HEK293 (cell line): Measurements from ENCODE around the gene CCT6B.
"Not testable (repeated sequence)": the region's sequence is repeated elsewhere in the genome, so short reads cannot be mapped to it uniquely, and the experiment has no call there.

ENCODE experiments used
- CTCF ChIA-PET: fragments of 350-600 bp; formaldehyde crosslinking; extraction: SDS; loops from one replicate; lab custom pipeline; 2021; ENCODE audit warnings: antibody characterized with exemption; lab: Yijun Ruan, JAX
- POLR2A ChIA-PET: fragments of 300-600 bp; formaldehyde crosslinking; extraction: SDS; loops from one replicate; lab custom pipeline; 2020; ENCODE audit warnings: antibody characterized with exemption, inconsistent platforms; lab: Yijun Ruan, JAX
- H3K27ac ChIP-seq: fragments of 200-500 bp; sonication (Bioruptor generic); 2 replicates; pipeline ENCODE4 v1.5.1; 2014; ENCODE audit warnings: low read depth, low read length, control low read depth, inconsistent platforms; ENCODE audit errors: extremely low read depth
- H3K36me3 ChIP-seq, 2 experiments: fragments of 200-500 bp in 1 of 2; sonication (Bioruptor generic) in 1 of 2; 1 replicate in 1 of 2; 2 replicates in 1 of 2; pipeline ENCODE4 v1.5.1; 2014 to 2017; ENCODE audit warnings: inconsistent platforms in 2 of 2, low read length in 2 of 2; ENCODE audit not compliant: control insufficient read depth in 2 of 2, insufficient read depth in 1 of 2
- H3K4me1 ChIP-seq: fragments of 200-500 bp; sonication (Bioruptor generic); 2 replicates; pipeline ENCODE4 v1.5.1; 2014; ENCODE audit warnings: mild to moderate bottlenecking, low read length, inconsistent platforms; ENCODE audit not compliant: control insufficient read depth, insufficient read depth
- H3K4me3 ChIP-seq: 2 replicates; pipeline ENCODE4 v1.5.1; 2011; ENCODE audit warnings: low read depth, mild to moderate bottlenecking, control low read depth, low read length, moderate library complexity
- H3K9me3 ChIP-seq: fragments of 200-500 bp; sonication (Bioruptor generic); 2 replicates; pipeline ENCODE4 v1.5.1; 2014; ENCODE audit warnings: low read depth, low read length, inconsistent platforms; ENCODE audit not compliant: control insufficient read depth, insufficient read depth
- FEZF1 ChIP-seq: fragments of 450-650 bp; formaldehyde crosslinking; IDR thresholded peaks from 2 replicates; pipeline ENCODE4 v1.5.1; 2016; ENCODE audit warnings: missing biosample characterization, missing genetic modification characterization
- MZF1 ChIP-seq: fragments of 450-650 bp; formaldehyde crosslinking; IDR thresholded peaks from 2 replicates; pipeline ENCODE4 v1.5.1; 2017; ENCODE audit warnings: missing biosample characterization, missing genetic modification characterization, borderline replicate concordance
- REPIN1 ChIP-seq: fragments of 450-650 bp; formaldehyde crosslinking; IDR thresholded peaks from 2 replicates; pipeline ENCODE4 v1.5.1; 2017; ENCODE audit warnings: missing biosample characterization, missing genetic modification characterization, low read depth
- SP7 ChIP-seq: fragments of 450-650 bp; formaldehyde crosslinking; IDR thresholded peaks from 2 replicates; pipeline ENCODE4 v1.5.1; 2016; ENCODE audit warnings: missing biosample characterization, missing genetic modification characterization
- ZNF10 ChIP-seq: fragments of 450-650 bp; formaldehyde crosslinking; IDR thresholded peaks from 2 replicates; pipeline ENCODE4 v1.5.1; 2017; ENCODE audit warnings: missing biosample characterization, missing genetic modification characterization
- ZNF138 ChIP-seq: fragments of 450-650 bp; formaldehyde crosslinking; IDR thresholded peaks from 2 replicates; pipeline ENCODE4 v1.5.1; 2016; ENCODE audit warnings: missing biosample characterization, missing genetic modification characterization, borderline replicate concordance
- ZNF175 ChIP-seq: fragments of 450-650 bp; formaldehyde crosslinking; IDR thresholded peaks from 2 replicates; pipeline ENCODE4 v1.5.1; 2016; ENCODE audit warnings: missing biosample characterization, missing genetic modification characterization
- ZNF184 ChIP-seq: fragments of 450-650 bp; IDR thresholded peaks from 2 replicates; pipeline ENCODE4 v1.5.1; 2018; ENCODE audit warnings: missing biosample characterization, mild to moderate bottlenecking, missing genetic modification characterization
- ZNF221 ChIP-seq: fragments of 450-650 bp; formaldehyde crosslinking; IDR thresholded peaks from 2 replicates; pipeline ENCODE4 v1.5.1; 2017; ENCODE audit warnings: missing biosample characterization, missing genetic modification characterization, borderline replicate concordance
- ZNF23 ChIP-seq: fragments of 450-650 bp; formaldehyde crosslinking; IDR thresholded peaks from 2 replicates; pipeline ENCODE4 v1.5.1; 2016; ENCODE audit warnings: missing biosample characterization, missing genetic modification characterization, borderline replicate concordance
- ZNF335 ChIP-seq: fragments of 450-650 bp; formaldehyde crosslinking; conservative IDR thresholded peaks from 2 replicates; pipeline ENCODE4 v1.5.1; 2016; ENCODE audit warnings: missing biosample characterization, missing genetic modification characterization
- ZNF341 ChIP-seq: fragments of 450-650 bp; formaldehyde crosslinking; IDR thresholded peaks from 2 replicates; pipeline ENCODE4; 2016; ENCODE audit warnings: low read depth, missing biosample characterization, missing genetic modification characterization
- ZNF426 ChIP-seq: fragments of 450-650 bp; formaldehyde crosslinking; IDR thresholded peaks from 2 replicates; pipeline ENCODE4 v1.5.1; 2017; ENCODE audit warnings: missing biosample characterization, missing genetic modification characterization, mild to moderate bottlenecking, inconsistent platforms, moderate library complexity
- ZNF501 ChIP-seq: fragments of 450-650 bp; formaldehyde crosslinking; IDR thresholded peaks from 2 replicates; pipeline ENCODE4 v1.5.1; 2016; ENCODE audit warnings: missing biosample characterization, missing genetic modification characterization
- ZNF514 ChIP-seq: fragments of 450-650 bp; formaldehyde crosslinking; IDR thresholded peaks from 2 replicates; pipeline ENCODE4 v1.5.1; 2016; ENCODE audit warnings: missing biosample characterization, missing genetic modification characterization
- ZNF555 ChIP-seq: fragments of 450-650 bp; formaldehyde crosslinking; conservative IDR thresholded peaks from 2 replicates; pipeline ENCODE4 v1.5.1; 2017; ENCODE audit warnings: missing biosample characterization, mild to moderate bottlenecking, missing genetic modification characterization, inconsistent platforms
- ZNF610 ChIP-seq: fragments of 450-650 bp; formaldehyde crosslinking; IDR thresholded peaks from 2 replicates; pipeline ENCODE4 v1.5.1; 2016; ENCODE audit warnings: missing biosample characterization, missing genetic modification characterization, borderline replicate concordance
- ZNF623 ChIP-seq: fragments of 450-650 bp; formaldehyde crosslinking; IDR thresholded peaks from 2 replicates; pipeline ENCODE4 v1.5.1; 2016; ENCODE audit warnings: missing biosample characterization, missing genetic modification characterization
- ZNF645 ChIP-seq: fragments of 450-650 bp; formaldehyde crosslinking; IDR thresholded peaks from 2 replicates; pipeline ENCODE4; 2016; ENCODE audit warnings: missing biosample characterization, missing genetic modification characterization
- ZNF654 ChIP-seq: fragments of 450-650 bp; formaldehyde crosslinking; IDR thresholded peaks from 2 replicates; pipeline ENCODE4 v1.5.1; 2016; ENCODE audit warnings: low read depth, missing biosample characterization, missing genetic modification characterization
- ZNF658 ChIP-seq: fragments of 450-650 bp; formaldehyde crosslinking; IDR thresholded peaks from 2 replicates; pipeline ENCODE4; 2016; ENCODE audit warnings: missing biosample characterization, missing genetic modification characterization
- ZNF785 ChIP-seq: fragments of 450-650 bp; formaldehyde crosslinking; IDR thresholded peaks from 2 replicates; pipeline ENCODE4 v1.5.1; 2016; ENCODE audit warnings: missing biosample characterization, missing genetic modification characterization
- TF ChIP-seq, protein P1 (sequence below): fragments of 450-650 bp; formaldehyde crosslinking; conservative IDR thresholded peaks from 2 replicates; pipeline ENCODE4 v1.5.1; 2016; ENCODE audit warnings: low read depth, missing biosample characterization, missing genetic modification characterization

CCT6B gene

GRCh38 chr17:35001549-35001948 is 40.3 kb upstream of the CCT6B start:
- POLR2A ChIA-PET: no interaction called here
- Histone ChIP-seq H3K27ac (no peak overlapping the region), H3K9me3 (no peaks in the 10 kb centered on the region), H3K4me1 (no peaks in the 10 kb centered on the region), H3K4me3 (no peak overlapping the region), H3K36me3 (peaks cover 23 to 96% of the 10 kb centered on the region in 2 experiments)
- TF ChIP-seq ZNF501 (tag by site-specific recombination) (no peak), ZNF623 (no peak), REPIN1 (tag by site-specific recombination) (no peak), ZNF610 (no peak), ZNF10 (tag by site-specific recombination) (no peak), ZNF645 (tag by site-specific recombination) (no peak), ZNF221 (tag by site-specific recombination) (no peak), ZNF138 (tag by site-specific recombination) (no peak), ZNF785 (tag by site-specific recombination) (no peak), ZNF514 (tag by site-specific recombination) (no peak)
- CTCF ChIA-PET: interaction anchor here (1.2 to 1.3 kb wide), 2 partner anchors 13 to 117 kb away, joined by 3 to 5 read pairs; no protein-coding TSS in a partner anchor

DNA sequence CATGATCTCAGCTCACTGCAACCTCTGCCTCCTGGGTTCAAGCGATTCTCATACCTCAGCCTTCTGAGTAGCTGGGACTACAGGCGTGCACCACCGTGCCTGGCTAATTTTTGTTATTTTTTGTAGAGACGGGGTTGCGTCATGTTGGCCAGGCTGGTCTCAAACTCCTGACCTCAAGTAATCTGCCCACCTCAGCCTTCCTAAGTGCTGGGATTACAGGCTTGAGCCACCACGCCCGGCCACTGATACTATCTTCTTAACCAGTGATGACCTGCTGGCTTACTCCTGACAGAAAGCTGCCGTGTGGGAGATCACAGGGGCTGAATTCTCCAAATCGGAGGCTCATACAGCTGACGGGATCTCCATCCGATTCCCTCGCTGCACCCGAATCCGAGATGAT is 39.7 kb upstream of the CCT6B start:
- H3K4me1 ChIP-seq, H3K4me3 ChIP-seq, H3K27ac ChIP-seq, H3K9me3 ChIP-seq: not testable (repeated sequence)
- ChIA-PET POLR2A (interaction anchor here (0.7 kb wide), 1 partner anchor 12 kb away, joined by 3 read pairs; no protein-coding TSS in a partner anchor), CTCF (interaction anchor here (0.5 to 8.4 kb wide), 4 partner anchors 34 to 120 kb away, joined by 3 to 79 read pairs (median 6); partner anchors contain the start of genes FNDC8 and RAD51D)
- peaks cover 29 to 96% of the 10 kb centered on the region in 2 experiments for H3K36me3 ChIP-seq

DNA sequence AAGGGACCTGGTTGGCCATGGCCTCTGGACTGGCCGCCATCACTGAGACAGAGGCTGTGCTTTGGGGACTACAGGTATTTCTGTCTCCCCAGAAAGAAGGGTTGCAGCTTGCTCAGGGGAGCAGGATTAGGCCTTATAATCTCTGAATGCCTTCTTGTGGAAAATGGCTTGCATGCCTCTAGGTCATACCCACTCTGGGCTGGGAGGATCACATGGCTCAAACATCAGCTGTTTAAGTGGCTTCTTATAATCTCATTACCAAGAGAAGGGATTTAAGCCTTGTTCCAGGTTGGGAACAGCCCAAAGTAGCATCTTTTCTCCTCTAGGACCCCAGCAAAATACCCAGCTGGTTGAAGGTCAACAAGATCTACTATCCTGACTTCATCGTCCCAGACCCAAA is 38.2 kb upstream of the CCT6B start:
- TF ChIP-seq ZNF426 (tag by site-specific recombination) (no peak), ZNF555 (tag by site-specific recombination) (no peak), ZNF184 (tag by site-specific recombination) (no peak)
- TF ChIP-seq, all 188 proteins: peak for 0
- no peaks in the 10 kb centered on the region for H3K9me3 ChIP-seq
- H3K36me3 ChIP-seq: peaks cover 26 to 96% of the 10 kb centered on the region in 2 experiments
- no peak overlapping the region for H3K4me3 ChIP-seq
- CTCF ChIA-PET: interaction anchor here (0.7 to 8.4 kb wide), 5 partner anchors 11 to 121 kb away, joined by 3 to 79 read pairs (median 8); partner anchors contain the start of genes FNDC8 and RAD51D
- H3K4me1 ChIP-seq: no peaks in the 10 kb centered on the region
- POLR2A ChIA-PET: no interaction called here
- H3K27ac ChIP-seq: no peak overlapping the region

DNA sequence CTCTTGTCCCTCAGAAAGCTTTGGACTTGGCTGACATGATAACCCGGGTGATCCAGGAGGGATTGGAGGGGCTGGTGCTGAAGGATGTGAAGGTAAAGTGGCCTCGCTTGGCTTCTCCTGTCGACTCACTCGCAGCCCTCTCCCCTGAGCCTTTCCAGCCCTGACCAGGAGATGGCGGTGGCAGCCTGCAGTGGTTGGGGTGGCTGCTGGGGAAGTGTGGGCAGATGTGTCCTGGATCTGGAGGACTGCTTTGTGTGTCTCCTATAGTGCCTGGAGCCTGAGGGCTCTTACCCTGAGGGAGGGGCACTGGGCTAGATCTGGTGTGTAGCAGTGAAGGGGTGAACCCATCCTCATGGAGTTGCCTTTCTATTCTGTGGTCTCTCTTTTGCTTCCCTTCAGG is 36.9 kb upstream of the CCT6B start:
- Histone ChIP-seq H3K9me3 (no peaks in the 10 kb centered on the region), H3K4me1 (no peaks in the 10 kb centered on the region), H3K36me3 (peaks cover 27 to 96% of the 10 kb centered on the region in 2 experiments), H3K4me3 (no peak overlapping the region), H3K27ac (no peak overlapping the region)
- POLR2A ChIA-PET: no interaction called here
- CTCF ChIA-PET: interaction anchor here (0.6 to 8.4 kb wide), 10 partner anchors 14 to 145 kb away, joined by 3 to 79 read pairs (median 3); partner anchors contain the start of genes FNDC8 and RAD51D
- TF ChIP-seq ZNF23 (tag by site-specific recombination) (no peak), SP7 (tag by site-specific recombination) (no peak), ZNF658 (tag by site-specific recombination) (no peak), ZNF501 (tag by site-specific recombination) (no peak), REPIN1 (tag by site-specific recombination) (no peak), ZNF335 (peak; percentile 55), ZNF175 (tag by site-specific recombination) (no peak), ZNF341 (tag by site-specific recombination) (no peak), MZF1 (tag by site-specific recombination) (no peak), FEZF1 (tag by site-specific recombination) (no peak), ZNF654 (tag by site-specific recombination) (peak; percentile 74)
- TF ChIP-seq, protein P1, sequence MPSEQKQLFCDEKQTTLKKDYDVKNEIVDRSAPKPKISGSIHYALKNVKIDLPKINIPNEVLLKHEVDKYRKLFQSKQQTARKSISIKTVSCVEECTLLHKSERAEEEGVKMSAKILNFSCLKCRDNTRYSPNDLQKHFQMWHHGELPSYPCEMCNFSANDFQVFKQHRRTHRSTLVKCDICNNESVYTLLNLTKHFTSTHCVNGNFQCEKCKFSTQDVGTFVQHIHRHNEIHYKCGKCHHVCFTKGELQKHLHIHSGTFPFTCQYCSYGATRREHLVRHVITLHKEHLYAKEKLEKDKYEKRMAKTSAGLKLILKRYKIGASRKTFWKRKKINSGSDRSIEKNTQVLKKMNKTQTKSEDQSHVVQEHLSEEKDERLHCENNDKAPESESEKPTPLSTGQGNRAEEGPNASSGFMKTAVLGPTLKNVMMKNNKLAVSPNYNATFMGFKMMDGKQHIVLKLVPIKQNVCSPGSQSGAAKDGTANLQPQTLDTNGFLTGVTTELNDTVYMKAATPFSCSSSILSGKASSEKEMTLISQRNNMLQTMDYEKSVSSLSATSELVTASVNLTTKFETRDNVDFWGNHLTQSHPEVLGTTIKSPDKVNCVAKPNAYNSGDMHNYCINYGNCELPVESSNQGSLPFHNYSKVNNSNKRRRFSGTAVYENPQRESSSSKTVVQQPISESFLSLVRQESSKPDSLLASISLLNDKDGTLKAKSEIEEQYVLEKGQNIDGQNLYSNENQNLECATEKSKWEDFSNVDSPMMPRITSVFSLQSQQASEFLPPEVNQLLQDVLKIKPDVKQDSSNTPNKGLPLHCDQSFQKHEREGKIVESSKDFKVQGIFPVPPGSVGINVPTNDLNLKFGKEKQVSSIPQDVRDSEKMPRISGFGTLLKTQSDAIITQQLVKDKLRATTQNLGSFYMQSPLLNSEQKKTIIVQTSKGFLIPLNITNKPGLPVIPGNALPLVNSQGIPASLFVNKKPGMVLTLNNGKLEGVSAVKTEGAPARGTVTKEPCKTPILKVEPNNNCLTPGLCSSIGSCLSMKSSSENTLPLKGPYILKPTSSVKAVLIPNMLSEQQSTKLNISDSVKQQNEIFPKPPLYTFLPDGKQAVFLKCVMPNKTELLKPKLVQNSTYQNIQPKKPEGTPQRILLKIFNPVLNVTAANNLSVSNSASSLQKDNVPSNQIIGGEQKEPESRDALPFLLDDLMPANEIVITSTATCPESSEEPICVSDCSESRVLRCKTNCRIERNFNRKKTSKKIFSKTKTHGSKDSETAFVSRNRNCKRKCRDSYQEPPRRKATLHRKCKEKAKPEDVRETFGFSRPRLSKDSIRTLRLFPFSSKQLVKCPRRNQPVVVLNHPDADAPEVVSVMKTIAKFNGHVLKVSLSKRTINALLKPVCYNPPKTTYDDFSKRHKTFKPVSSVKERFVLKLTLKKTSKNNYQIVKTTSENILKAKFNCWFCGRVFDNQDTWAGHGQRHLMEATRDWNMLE (tag by site-specific recombination): no peak
